Stimulated activated CD4-positive, alpha-beta T cell treated with anti-CD3 and anti-CD28 coated beads, TNF-alpha, amount 100 ng/mL, for 4 hours (primary cell): ENCODE data around the gene CENPT.
A peak's percentile ranks its signal among the peaks of the same experiment; 100 is the strongest.
"Not testable (repeated sequence)": the region's sequence is repeated elsewhere in the genome, so short reads cannot be mapped to it uniquely, and the experiment has no call there.

Experiments used
- DNase-seq, 3 experiments: peaks; one replicate each; pipeline ENCODE4 v3.0.0-alpha.2; 2020; ENCODE audit warnings: low read depth in 3 of 3

Gene CENPT

GRCh38 chr16:67848118-67848517 is 625 bp upstream of the CENPT start:
- DNase-seq, result no peak

- peak; percentile 87 to 92 (median 90) for DNase-seq
These were observed 1.0 kb downstream of the CENPT start, which contains the start of gene NUTF2 for GRCh38 chr16:67846320-67847063. Gene NUTF2, plus strand, starts transcription at chr16:67846933. Its CDS starts 18,198 bp downstream, at chr16:67865131.

DNA sequence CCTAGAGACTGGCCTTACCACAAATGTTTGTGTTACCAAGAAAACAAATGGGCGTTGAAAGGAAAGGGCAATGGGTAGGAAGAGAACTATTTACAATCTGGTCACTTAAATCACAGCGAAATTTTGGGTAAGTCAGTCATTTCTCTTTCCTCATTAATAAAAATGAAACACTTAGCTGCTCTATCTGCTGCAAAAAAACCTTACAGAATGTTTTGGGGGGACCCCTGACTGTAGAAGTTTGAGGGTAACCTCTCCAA is 1.5 kb downstream of the CENPT start:
- DNase-seq, result no peak

DNA sequence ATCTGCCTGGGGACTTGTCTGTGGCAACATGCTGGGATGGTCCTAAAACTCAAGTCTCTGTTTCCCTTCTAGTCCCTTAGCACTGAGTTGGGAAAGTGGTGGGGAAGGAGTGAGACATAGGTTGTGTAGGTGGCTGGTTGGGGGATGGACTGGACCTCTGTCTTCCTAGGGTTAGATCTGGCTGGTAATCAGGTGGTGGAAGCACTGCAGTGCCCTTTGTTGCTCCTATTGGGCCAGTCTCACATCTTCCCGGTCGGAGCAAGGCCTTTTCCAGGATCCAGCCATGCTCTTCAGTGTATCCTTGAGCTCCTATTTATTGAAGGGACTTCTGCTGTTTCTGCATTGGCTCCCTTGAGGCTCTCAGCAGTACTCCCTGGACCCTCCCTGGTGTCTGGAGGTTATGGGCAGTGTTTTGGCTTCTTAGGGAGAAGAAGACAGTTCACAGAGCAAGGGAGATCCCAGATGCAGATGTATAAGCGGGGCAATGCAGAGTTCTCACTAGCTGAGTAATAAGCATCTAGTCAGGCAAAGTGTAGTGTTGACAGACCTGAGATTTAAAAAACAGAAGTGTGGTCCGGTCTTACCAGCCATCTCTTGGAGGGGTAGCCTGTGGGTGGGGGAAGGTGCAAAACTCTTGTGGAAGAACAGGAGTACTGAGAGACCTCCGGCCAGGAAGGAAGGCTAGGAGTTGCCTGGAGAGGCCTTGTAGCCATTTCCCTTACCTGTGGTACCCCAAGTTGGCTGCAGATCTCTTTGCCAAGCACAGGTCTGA is 2.0 kb downstream of the CENPT start:
- no peak for DNase-seq

- no peak for DNase-seq
These were observed 3.0 kb downstream of the CENPT start for GRCh38 chr16:67844497-67844896.

DNA sequence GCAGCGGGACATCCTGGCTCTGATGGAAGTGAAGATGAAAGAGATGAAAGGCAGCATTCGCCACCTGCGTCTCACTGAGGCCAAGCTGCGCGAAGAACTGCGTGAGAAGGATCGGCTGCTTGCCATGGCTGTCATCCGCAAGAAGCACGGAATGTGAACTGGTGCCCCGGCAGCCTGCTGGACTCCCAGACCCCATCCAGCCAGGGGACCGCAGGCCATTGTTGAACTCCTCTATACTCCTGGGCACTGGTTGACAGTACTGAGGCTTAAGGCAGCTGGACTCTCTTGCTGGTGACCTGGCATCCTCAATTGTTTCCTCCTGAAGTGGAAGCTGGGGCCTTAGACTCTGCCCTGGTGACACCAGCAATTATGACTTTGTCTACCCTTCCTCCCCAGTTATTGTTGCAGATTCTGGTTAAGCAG is 4.1 kb downstream of the CENPT start:
- DNase-seq, result peak in 1 of 3 experiments; percentile 29

- peak; percentile 18 to 39 (median 27) for DNase-seq
These were observed 4.8 kb downstream of the CENPT start for GRCh38 chr16:67842509-67843342.

DNA sequence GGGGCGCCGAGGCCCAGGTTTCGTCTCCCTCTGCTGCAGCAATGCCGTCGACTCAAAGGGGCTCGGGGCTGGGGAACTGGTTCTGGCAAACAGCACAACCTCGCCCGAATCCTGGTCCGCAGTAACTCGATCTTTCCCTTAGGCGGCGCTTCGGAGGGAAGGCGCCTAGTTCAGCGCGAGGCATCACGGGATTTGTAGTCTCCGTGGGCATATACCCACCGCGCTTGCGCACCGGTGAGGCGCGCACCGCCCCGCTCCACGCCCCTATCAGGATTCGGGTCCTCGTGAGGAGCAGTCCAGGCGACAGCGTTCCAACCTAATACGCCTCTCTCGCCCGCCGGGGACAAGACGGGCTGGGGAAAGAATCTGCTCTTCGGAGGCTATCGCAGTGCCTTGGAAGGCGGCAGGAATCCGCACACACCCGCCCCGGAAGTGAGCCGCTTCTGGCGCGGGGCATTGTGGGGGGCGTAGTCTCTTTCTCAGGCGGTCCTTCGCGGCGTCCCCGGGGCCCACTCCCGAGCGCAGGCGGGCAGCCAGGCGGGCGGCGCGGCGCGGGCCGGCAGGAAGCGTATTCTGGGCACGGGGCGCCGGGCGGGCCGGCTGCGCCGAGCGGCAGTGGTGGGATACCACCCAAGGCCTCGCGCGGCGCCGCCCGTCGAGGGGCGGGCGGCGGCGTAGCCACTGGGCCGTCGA is 5.5 kb downstream of the CENPT start, which contains the start of gene THAP11:
THAP11 (plus strand) TSS at position 505 of the 693 bp plus-strand sequence. CDS start 235 bp downstream, outside the sequence.
- DNase-seq, result peak; percentile 84 to 91 (median 88)

- DNase-seq, result no peak
These were observed 6.2 kb downstream of the CENPT start for GRCh38 chr16:67841198-67841815.

DNA sequence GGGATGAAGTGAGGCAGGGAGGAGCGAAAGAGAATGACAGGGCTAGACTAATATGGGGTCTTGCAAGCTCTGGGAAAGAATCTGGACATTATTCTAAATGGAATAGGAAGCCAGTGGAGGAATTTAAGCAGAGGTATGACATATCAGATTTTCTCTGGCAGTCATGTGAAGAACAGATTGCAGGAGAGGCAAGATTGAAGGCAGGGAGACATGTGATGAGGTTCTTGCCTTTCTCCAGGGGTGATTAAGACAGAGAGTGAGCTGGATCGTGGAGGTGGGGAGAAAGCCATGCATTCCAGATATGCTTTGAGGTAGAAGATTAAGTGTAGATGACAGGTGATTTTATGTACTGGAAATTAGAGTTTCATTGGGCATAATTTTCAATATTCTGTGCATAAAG is 9.7 kb downstream of the CENPT start:
- DNase-seq, result no peak

- not testable (repeated sequence) for DNase-seq
These were observed 10.3 kb downstream of the CENPT start for GRCh38 chr16:67837190-67837589.

DNA sequence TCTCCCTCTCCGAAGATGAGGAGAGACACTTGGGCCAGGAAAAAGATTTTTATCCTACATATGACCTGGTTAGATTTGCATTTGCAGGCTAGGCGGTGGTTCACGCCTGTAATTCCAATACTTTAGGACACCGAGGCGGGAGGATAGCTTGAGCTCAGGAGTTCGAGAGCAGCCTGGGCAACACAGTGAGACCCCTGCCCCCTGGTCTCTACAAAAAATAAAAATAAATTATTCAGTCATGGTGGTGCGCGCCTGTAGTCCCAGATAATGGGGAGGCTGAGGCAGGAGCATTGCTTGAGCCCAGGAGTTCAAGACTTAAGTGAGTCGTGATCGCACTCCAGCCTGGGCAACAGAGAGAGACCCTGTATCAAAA is 13.3 kb downstream of the CENPT start:
- DNase-seq, result no peak

DNA sequence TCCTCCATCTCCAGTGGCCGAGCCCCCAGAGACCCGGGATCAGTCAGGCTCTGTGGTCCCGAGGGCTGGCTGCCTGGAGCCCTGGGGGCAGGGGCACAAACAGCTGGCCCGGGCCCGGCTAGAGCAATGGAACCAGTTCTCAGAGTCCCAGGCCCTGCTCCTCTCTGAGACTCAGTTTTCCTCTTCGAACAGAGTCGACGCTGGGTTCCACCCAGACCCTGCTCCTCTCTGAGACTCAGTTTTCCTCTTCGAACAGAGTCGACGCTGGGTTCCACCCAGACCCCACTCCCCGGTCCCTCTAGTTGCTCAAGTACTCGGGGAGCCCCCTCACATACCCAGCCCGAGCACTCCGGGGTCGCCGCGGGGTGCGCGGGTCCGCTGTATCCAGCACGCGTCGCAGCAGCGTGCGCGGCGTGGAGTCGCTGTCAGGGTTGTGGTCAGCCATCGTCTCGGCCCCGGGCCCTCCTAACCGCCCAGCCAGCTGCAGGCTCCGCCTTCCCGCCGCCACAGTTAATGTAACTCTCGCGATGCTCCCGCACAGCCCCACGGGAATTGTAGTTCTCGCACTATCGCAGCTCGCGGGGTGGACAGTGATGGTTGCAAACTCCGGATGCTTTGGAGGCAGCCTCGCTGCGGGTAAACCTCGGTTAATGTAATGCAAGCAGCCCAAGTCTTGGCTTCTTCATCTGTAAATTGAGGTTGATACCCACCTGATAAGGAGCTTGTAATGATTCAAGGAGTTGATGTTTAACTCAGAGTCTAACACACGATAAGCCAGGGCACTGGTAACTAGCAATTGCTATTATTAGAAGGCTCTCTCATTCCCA is 13.9 kb downstream of the CENPT start:
- peak; percentile 80 to 87 (median 86) for DNase-seq

- DNase-seq, result no peak
These were observed 14.5 kb downstream of the CENPT start for GRCh38 chr16:67833030-67833414.

GRCh38 chr16:67828651-67829050 is 18.8 kb downstream of the CENPT start:
- no peak for DNase-seq

DNA sequence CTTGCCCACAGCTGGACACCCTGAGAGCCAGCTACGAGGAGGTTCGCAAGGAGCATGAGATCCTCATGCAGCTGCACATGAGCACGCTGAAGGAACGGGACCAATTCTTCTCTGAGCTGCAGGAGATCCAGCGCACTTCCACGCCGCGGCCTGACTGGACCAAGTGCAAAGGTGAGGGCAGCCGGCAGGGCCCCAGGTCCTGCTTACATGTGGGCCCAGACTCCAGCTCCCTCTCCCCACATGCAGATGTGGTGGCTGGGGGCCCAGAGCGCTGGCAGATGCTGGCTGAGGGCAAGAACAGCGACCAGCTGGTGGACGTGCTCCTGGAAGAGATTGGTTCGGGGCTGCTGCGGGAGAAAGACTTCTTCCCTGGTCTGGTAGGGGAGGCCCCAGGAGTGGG is 21.6 kb downstream of the CENPT start:
- no peak for DNase-seq

- DNase-seq, result no peak
These were observed 22.4 kb downstream of the CENPT start for GRCh38 chr16:67825119-67825518.

DNA sequence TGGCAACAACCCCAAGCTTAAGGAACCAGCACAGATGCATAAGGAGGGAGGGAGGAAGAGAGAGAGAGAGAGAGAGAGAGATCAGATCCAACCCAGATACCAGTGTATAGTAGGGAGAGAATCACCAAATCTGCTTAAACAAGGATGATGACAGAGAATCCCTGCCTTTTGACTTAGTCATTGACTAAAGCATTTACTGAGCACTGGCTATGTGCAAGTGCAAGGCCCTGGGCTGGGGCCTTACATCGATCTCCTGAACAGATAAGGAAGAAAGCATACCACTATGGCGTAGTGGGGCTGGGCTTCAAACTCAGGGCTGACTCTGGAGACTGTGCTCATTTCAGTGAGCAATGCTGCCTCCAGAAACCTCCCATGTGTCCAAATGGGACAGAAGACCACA is 25.0 kb downstream of the CENPT start:
- DNase-seq, result no peak

DNA sequence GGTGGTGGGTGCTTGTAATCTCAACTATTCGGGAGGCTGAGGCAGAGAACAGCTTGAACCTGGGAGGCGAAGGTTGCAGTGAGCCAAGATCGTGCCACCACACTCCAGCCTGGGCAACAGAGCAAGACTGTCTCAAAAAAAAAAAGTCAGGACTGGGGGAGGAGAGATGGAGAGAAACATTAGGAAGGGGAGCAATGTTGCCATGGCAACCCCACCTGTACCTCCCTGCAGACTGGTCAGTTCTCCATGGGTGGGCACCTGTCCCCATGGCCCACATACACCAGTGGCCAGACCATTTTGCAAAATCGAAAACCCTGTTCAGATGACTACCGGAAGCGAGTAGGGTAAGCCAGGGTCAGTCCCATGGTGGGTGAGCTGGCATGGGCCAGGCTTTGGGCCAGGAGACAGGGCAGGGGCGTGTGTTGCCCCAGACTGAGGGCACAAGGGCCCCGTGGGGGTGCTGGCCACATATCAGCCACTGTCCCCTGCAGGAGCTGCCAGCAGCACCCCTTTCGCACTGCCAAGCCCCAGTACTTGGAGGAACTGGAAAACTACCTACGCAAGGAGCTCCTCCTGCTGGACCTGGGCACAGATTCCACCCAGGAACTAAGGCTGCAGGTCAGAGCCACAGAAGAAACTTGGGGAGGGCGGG is 26.8 kb downstream of the CENPT start:
- no peak for DNase-seq

DNA sequence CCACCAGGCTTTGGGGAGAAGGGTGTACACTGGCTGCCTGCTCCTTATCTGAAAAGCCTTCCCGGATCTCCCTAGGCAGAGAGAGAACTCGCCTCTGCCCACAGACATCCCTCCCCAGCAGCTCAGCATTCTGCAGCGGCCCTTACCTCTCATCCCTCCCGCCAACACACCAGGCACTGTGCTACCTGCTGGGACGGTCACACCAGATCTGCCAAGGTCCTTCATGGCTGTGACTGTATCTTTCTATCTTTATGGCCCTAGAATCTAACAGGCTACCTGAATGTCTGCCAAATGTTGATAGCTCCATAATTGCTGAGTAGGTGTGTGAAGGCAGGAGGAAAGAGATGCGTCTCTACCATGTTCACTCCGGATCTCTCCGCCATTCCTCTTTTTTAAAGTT is 32.9 kb downstream of the CENPT start:
- no peak for DNase-seq
